Stimulated activated naive B cell treated with anti-CD40 and anti-IgM and Interleukin-4, amounts not matched to agents 10 μg/mL and 1 μg/mL and 100 μg/mL, for 72 hours (primary cell): ENCODE measurements around the gene AFDN.
A peak's percentile ranks its signal among the peaks of the same experiment; 100 is the strongest.

Experiments used
- ATAC-seq, 2 donors: fragments of 150-1000 bp; cut with Tn5 transposase; replicated peaks; 2 replicates each; pipeline ENCODE4 v1.10.0; 2021; ENCODE audit warnings: moderate library complexity in 1 of 2
- DNase-seq: peaks from one replicate; pipeline ENCODE4 v3.0.0; 2021
- H3K27ac Mint-ChIP-seq: one replicate; pipeline ENCODE4 v1.8.0; 2022; ENCODE audit warnings: mild to moderate bottlenecking, mixed read lengths
- H3K27me3 Mint-ChIP-seq, 2 donors: one replicate each; pipeline ENCODE4 v1.8.0; 2022; ENCODE audit warnings: mixed read lengths in 2 of 2
- H3K36me3 Mint-ChIP-seq, 2 donors: one replicate each; pipeline ENCODE4 v1.8.0; 2022; ENCODE audit warnings: mixed read lengths in 2 of 2, mild to moderate bottlenecking in 1 of 2
- H3K4me1 Mint-ChIP-seq, 2 donors: one replicate each; pipeline ENCODE4 v1.8.0; 2022; ENCODE audit warnings: mixed read lengths in 2 of 2, mild to moderate bottlenecking in 1 of 2
- H3K4me3 Mint-ChIP-seq, 2 donors: one replicate each; pipeline ENCODE4 v1.8.0; 2022; ENCODE audit warnings: mild to moderate bottlenecking in 2 of 2, mixed read lengths in 2 of 2, moderate library complexity in 1 of 2
- H3K9me3 Mint-ChIP-seq, 2 donors: one replicate each; pipeline ENCODE4 v1.8.0; 2022; ENCODE audit warnings: mixed read lengths in 2 of 2, mild to moderate bottlenecking in 1 of 2

Gene AFDN

DNA sequence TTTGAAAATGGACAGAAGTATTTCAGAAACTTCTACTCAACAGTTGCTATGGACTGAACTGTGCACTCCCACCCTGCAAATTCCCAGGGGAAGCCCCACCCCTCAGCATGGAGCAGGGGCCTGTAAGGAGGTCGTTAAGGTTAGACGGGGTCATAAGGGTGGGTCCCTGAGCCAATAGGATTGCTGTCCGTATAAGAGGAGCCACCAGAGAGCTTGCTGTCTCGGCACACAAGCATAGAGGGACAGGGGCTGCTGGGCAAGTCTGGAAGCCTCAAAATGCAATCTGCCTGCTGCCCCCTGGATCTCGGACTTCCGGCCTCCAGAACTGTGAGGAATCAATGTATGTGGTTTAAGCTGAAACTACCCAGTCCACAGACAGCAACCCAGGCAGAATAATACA is 37.4 kb upstream of the AFDN start:
- H3K4me3 Mint-ChIP-seq: no peak overlapping the region
- peaks cover 4 to 8% of the 10 kb centered on the region in 2 donors for H3K4me1 Mint-ChIP-seq
- DNase-seq (no peak), ATAC-seq (no peak)
- H3K27me3 Mint-ChIP-seq: peaks cover 25 to 26% of the 10 kb centered on the region in 2 donors
- H3K36me3 Mint-ChIP-seq: no peaks in the 10 kb centered on the region
- no peak overlapping the region for H3K27ac Mint-ChIP-seq
- H3K9me3 Mint-ChIP-seq: peaks cover 0 to 4% of the 10 kb centered on the region in 2 donors

DNA sequence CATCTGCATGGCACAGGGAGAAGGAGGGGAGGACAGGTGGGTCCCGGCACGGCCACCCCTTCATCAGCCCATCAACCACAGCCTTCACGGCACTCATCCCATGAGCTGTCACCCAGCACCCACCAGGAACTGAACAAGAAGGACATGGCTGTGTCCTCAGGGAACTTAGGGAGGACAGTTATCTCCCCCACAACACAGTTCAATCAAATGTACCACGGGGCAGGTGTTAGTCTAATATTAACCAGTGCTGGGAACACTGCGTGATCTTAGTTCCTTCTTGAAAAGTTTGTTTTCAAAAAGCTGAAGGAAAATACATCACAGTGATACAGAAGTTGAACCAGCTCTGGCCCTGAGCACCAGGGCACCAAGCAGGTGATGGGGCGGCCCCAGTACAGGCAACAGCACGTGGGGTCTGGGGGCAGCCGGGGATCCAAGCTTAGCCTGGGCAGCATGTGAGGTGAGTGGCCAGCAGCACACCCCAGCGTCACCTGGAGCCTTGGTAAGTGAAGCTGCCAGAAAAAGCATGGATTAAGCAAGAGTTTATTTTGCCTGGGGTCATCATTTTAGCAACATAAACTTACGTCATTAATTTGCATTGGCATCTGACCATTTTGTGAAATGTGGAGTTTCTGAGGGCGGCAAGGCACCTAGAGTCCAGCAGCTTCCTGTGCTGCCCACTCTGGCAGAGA is 35.5 kb upstream of the AFDN start:
- peaks cover 0 to 4% of the 10 kb centered on the region in 2 donors for H3K9me3 Mint-ChIP-seq

DNA sequence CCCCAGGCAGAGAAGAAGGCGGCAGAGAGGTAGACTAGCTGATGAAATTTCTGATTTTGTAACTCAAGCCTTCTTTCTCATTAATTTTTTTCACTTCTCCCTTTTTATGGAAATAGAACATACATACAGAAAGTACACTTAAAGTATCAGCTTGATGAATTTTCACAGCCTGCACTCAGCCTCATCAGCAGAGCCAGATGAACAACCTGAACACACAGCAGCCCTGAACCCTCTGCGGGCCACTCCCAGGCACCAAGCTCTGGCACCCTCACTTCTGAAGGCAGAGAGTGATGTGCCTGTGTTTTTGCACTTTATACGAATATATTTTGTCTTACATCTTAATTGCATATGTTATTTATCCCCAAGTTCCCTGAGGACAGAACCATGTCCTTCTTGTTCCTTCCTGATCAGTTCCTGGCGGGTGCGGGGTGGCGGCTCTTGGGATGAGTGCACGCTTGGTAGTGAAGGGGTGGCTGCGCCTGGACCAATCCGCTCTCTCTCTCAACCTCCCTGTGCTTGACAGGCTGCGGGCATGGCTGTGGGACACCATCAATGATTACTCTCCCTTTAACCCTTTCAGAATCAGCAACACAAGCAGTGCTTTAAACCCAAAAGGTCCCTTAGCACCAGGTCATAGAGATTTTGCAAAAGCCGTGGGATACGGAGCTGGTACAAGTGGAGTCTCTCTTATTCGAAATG is 34.8 kb upstream of the AFDN start:
- ATAC-seq (peak in 1 of 2 donors; percentile 54), DNase-seq (no peak)
- Mint-ChIP-seq H3K9me3 (peaks cover 0 to 4% of the 10 kb centered on the region in 2 donors), H3K4me3 (no peak overlapping the region), H3K4me1 (peaks cover 15 to 19% of the 10 kb centered on the region in 2 donors), H3K36me3 (no peaks in the 10 kb centered on the region), H3K27me3 (peaks cover 39 to 49% of the 10 kb centered on the region in 2 donors), H3K27ac (no peak overlapping the region)

More for the DNA sequence above, 35.5 kb upstream of the AFDN start:
- H3K4me3 Mint-ChIP-seq: no peak overlapping the region
- ATAC-seq (no peak), DNase-seq (no peak)
- peaks cover 13 to 15% of the 10 kb centered on the region in 2 donors for H3K4me1 Mint-ChIP-seq
- peaks cover 39 to 43% of the 10 kb centered on the region in 2 donors for H3K27me3 Mint-ChIP-seq
- no peak overlapping the region for H3K27ac Mint-ChIP-seq
- H3K36me3 Mint-ChIP-seq: no peaks in the 10 kb centered on the region

DNA sequence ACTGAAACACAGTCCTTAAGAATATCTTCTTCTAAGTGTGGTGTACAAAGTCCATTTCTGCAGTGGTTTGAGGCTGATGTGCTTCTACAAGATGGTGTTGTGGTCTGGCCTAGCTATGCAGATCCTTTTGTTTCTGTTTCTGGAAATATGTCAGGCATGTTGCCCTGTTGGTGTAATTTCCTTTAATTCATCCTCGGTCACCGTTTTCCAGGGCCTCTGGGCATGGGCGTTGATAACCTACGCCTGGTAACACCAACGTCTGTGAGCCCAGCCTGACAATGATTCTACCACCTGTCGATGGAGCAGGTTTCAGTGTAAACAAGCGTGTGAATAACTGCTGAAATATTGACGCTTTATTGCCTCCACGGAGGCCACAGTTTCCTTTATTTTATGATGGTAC is 33.3 kb upstream of the AFDN start:
- H3K9me3 Mint-ChIP-seq: peaks cover 0 to 4% of the 10 kb centered on the region in 2 donors

DNA sequence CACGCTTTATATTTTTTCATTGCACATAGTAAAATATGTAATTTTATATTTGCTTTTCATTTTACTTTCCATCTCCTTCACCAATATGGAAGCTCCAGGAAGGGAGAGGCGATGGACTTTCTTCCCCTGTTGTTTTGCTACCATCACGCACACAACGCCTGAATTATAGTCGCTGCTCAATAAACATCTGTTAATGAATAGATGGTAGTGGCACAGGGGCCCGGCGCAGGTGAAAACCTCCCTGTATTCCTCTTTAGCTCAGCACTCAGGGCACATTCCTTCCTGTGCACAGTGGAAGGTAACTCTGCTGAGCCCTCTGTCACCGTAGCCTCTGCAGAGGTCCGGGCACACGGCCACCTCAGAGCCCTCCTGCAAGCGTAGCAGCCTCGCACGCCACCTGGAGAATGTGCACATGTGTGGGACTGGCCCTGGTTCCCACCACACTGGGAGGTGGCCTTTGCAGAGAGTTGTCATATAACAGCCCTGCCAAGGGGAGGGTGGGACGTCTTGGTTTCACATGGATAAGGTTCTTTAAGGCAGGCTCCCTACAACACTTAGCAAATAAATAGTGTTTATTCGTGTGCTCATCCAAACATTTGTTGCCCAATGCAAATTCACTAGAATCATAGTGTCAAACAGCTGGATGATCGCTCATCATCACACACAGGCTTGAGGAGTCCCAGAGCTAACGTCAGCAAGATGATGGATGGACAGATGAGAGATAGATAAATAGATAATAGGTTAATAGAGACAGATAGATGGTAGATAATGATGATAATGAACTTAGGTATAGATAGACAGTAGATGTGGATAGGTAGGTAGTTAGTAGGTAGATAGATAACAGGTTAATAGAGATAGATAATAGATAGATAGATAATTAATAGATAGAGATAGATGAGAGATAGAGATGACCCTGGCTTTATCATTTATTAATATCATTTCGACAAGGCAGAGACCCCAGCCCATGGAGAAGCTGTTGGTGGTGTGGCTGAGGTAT is 32.3 kb upstream of the AFDN start:
- Mint-ChIP-seq H3K27me3 (peaks cover 48 to 70% of the 10 kb centered on the region in 2 donors), H3K4me1 (peaks cover 15 to 19% of the 10 kb centered on the region in 2 donors), H3K36me3 (no peaks in the 10 kb centered on the region), H3K4me3 (no peak overlapping the region), H3K27ac (no peak overlapping the region), H3K9me3 (peaks cover 0 to 4% of the 10 kb centered on the region in 2 donors)
- DNase-seq: no peak
- ATAC-seq: no peak

More for the DNA sequence above, 33.3 kb upstream of the AFDN start:
- ATAC-seq (no peak), DNase-seq (no peak)
- Mint-ChIP-seq H3K27ac (no peak overlapping the region), H3K4me1 (peaks cover 15 to 19% of the 10 kb centered on the region in 2 donors), H3K4me3 (no peak overlapping the region), H3K27me3 (peaks cover 43 to 63% of the 10 kb centered on the region in 2 donors), H3K36me3 (no peaks in the 10 kb centered on the region)

DNA sequence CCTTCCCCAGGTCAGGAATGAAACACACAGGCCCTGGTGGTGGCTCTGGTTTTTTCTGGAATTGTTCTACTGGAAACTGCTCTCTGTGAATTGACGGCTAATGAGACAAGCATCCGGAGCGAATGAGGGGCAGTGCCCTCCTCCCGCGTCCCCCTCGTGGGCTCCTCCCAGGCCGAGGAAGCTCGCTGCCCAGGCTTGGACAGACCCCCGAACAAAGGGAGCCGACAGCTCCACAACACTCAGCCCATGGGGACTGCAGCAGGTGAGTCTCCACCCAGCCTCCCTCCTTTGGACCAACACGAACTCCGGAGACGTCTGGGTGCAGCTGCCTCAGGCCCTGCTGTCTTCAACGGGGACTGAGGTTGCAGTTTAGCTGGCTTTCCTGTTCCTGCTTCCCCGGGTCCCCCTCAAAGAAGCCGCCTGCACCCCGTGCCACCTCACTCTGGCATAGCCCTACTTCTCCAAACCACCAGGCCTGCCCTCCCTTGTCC is 31.3 kb upstream of the AFDN start:
- Mint-ChIP-seq H3K27ac (no peak overlapping the region), H3K9me3 (peaks cover 0 to 4% of the 10 kb centered on the region in 2 donors), H3K36me3 (no peaks in the 10 kb centered on the region), H3K4me3 (peak overlapping the region in 1 of 2 donors; percentile 25), H3K4me1 (peaks cover 15 to 19% of the 10 kb centered on the region in 2 donors), H3K27me3 (peaks cover 52 to 73% of the 10 kb centered on the region in 2 donors)
- DNase-seq (no peak), ATAC-seq (no peak)

DNA sequence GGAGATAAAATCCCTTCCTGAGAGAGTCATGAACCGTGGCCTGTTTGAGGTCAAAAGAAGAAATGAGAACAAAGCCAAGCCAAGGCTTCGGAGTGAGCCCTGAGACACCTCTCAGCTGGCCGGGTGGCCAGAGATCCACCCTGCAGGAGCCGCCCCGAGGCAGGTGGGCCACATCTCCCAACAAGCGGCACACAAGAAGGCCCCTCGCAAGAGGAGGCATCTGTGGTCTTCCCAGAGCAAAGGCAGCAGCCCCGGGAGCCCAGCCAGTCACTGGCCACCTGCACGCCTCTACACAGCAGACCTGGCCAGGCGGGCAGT is 30.9 kb upstream of the AFDN start:
- no peaks in the 10 kb centered on the region for H3K36me3 Mint-ChIP-seq
- no peak overlapping the region for H3K27ac Mint-ChIP-seq
- H3K4me1 Mint-ChIP-seq: peaks cover 15 to 18% of the 10 kb centered on the region in 2 donors
- no peak for ATAC-seq
- peaks cover 0 to 4% of the 10 kb centered on the region in 2 donors for H3K9me3 Mint-ChIP-seq
- H3K27me3 Mint-ChIP-seq: peaks cover 47 to 68% of the 10 kb centered on the region in 2 donors
- DNase-seq: no peak
- peak overlapping the region in 1 of 2 donors; percentile 25 for H3K4me3 Mint-ChIP-seq

DNA sequence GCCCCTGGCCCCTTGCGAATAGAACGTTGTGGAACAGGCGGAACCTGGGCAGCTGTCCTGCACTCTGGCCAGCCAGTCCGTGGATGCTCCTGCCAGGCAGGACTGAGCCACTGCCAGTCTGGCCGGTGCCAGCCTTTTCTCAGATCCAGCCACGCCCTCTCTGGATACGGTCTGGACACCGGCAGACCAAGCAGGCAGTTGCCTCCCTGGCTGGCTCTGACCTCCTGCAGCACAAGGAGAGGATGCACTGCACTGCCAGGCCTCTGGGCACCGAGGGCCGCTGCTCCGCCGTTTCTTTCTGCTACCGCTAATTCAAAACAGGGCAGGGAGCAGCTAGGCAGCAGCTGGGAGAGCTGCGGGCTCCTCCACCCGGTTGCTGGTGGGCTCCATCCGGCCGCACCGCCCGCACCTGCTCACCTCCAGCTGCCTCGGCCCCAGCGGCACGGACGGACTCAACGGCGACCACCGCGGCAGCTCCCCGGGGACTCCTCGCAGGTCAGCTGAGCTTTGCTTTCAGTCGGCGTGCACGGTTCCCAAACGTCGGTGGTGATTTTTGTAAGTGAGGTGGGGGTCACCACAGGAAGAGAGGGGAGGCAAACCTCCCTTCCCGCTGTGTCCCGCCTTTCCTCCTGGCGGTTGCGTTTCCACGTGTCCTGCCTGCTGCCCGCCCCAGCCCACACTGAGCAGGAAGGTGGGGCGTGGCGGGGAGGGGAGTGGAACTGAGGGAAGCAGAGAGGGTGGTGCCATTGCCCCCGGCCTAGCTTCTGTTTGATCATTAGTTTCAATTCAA is 30.3 kb upstream of the AFDN start:
- Mint-ChIP-seq H3K4me1 (peaks cover 15 to 17% of the 10 kb centered on the region in 2 donors), H3K27me3 (peaks cover 48 to 70% of the 10 kb centered on the region in 2 donors), H3K9me3 (peaks cover 0 to 4% of the 10 kb centered on the region in 2 donors), H3K27ac (no peak overlapping the region), H3K4me3 (peak overlapping the region; percentile 52 to 58), H3K36me3 (no peaks in the 10 kb centered on the region)
- DNase-seq: no peak
- ATAC-seq: peak; percentile 41 to 49

DNA sequence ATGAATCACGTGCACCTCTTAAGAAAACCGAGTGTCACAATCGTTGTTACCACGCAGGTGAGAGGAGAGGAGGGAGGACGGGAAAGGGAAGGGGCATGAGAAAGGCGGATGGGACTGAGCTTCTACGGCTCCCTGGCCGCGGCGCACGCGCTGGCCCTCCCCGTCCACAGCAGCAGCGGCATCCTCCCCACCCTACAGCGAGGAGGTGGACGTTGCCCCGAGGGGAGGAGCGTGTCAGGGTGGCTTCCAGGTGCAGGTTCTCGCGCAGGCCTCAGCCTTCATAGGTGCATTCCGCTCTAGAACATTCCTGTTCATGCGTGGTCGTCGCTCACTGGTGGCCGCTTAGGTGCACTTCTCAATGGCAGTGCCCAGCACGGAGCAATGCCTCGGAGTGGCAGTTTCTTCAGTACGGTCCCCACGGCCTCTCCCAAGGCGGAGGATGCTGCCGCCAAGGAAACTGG is 29.7 kb upstream of the AFDN start:
- DNase-seq: no peak
- Mint-ChIP-seq H3K4me1 (peaks cover 9 to 16% of the 10 kb centered on the region in 2 donors), H3K27me3 (peaks cover 50 to 72% of the 10 kb centered on the region in 2 donors), H3K27ac (no peak overlapping the region), H3K9me3 (peaks cover 0 to 4% of the 10 kb centered on the region in 2 donors), H3K4me3 (peak overlapping the region; percentile 52 to 58), H3K36me3 (no peaks in the 10 kb centered on the region)
- no peak for ATAC-seq

DNA sequence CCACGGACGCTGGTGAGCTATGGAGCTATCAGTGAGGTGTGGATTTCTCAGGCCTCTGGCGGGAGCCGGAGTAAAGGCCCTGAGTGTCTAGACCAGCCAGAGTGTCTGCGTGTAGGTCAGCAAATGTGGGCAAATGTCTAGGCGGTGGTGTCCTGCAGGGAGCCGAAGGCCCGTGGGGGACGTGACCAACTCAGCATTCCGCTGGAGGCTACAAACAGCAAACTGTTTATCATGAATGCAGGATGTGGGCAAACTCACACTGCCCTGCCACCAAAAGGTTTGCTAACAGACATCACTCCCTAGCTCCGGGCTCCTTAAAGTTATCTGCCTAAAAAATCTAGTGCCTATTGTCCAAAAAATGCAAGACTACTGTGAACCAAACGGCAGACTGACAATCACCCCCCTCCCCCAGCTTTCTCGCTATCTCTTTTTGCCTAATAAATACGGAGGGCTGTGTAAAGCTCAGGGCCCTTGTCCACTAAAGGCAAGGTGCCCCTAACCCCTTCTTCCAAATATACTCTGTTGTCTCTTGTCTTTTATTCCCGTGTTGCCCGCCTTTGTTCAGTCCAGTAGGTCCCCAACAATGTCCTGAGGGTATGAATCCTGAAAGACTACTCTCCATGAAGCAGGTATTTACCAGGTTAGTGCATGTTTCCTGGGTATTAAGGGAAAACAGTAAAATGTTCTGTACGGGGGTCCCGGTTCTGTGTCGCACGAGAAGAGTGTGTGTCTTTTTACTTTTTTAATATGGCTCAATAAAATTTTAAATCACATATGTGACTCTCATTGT is 29.0 kb upstream of the AFDN start:
- peaks cover 7 to 14% of the 10 kb centered on the region in 2 donors for H3K4me1 Mint-ChIP-seq
- H3K27me3 Mint-ChIP-seq: peaks cover 52 to 74% of the 10 kb centered on the region in 2 donors
- no peak for ATAC-seq
- H3K9me3 Mint-ChIP-seq: peaks cover 0 to 4% of the 10 kb centered on the region in 2 donors
- no peak overlapping the region for H3K27ac Mint-ChIP-seq
- H3K36me3 Mint-ChIP-seq: no peaks in the 10 kb centered on the region
- H3K4me3 Mint-ChIP-seq: peak overlapping the region in 1 of 2 donors; percentile 5
- no peak for DNase-seq

DNA sequence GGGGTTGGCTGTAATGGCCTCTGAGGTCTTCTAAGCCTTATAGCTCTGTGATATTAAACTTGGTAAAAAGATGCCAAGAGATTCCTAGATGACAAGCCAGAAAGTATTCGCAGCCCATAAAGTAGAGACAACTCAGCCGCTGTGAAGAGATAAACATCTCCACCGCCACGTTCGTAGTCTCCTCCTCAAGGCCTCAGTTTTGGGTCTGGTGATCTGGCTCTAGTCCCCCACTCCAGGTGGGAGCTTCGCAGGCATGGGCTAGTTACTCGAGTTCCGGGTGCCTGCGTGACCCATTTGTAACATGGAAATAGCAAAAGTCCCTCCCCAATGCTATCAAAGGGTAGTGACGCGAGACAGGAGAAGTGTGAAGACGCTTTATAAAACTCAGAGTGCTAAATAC is 28.3 kb upstream of the AFDN start:
- peaks cover 7 to 14% of the 10 kb centered on the region in 2 donors for H3K4me1 Mint-ChIP-seq

DNA sequence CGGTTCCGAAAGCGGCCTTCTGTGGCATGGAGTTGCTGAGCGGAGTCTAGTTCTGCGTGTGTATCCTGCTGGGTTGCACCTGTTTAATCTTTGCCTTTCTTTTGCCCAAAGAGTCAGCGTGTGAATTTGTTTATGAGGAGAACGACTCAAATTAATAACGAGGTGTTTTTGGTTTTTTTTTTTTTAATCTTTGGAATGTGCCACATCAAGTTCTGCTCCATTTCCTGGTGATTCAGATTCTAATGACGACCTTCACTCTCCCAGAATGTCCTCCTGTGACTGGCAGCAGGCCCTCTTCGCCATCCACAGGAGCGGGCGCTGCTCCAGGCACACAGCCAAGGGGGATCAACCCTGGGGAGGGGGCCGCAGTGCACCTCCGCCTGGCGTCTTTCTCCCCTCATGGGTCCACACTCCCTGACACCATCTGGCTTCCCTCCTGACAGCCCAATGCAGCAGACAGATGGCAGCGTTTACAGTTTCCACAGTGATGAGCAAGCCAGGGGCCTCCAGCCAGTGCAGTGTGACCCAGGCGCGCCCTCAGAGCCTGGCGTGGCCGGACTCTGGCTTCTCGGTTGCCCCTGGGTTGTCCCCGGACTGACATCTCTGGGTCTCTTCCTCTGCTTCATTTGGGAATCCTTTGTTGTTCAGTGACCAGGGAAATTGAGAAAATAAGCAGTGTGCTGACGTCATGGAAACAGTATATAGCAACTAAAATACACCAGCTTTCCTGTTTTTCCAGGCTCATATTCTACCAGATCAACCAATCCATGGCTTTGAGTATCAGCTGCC is 27.5 kb upstream of the AFDN start:
- H3K9me3 Mint-ChIP-seq: no peaks in the 10 kb centered on the region
- H3K4me3 Mint-ChIP-seq: no peak overlapping the region
- no peak overlapping the region for H3K27ac Mint-ChIP-seq
- peaks cover 56 to 80% of the 10 kb centered on the region in 2 donors for H3K27me3 Mint-ChIP-seq
- DNase-seq: no peak
- H3K36me3 Mint-ChIP-seq: no peaks in the 10 kb centered on the region
- ATAC-seq: no peak
- peaks cover 7 to 14% of the 10 kb centered on the region in 2 donors for H3K4me1 Mint-ChIP-seq

More for the DNA sequence above, 28.3 kb upstream of the AFDN start:
- H3K27me3 Mint-ChIP-seq: peaks cover 51 to 80% of the 10 kb centered on the region in 2 donors
- DNase-seq (no peak), ATAC-seq (no peak)
- no peaks in the 10 kb centered on the region for H3K36me3 Mint-ChIP-seq
- no peak overlapping the region for H3K27ac Mint-ChIP-seq
- no peaks in the 10 kb centered on the region for H3K9me3 Mint-ChIP-seq
- H3K4me3 Mint-ChIP-seq: no peak overlapping the region
